Lung (tissue), 12 donors: ENCODE results near the gene TOPORS. TPM values are rescaled to one million over a fixed set of nuclear protein-coding genes. Genes with fewer than 3 reads are reported as not detected.

ENCODE experiments used
- ATAC-seq: fragments of 200-7000 bp; cut with Tn5 transposase; one replicate; pipeline ENCODE4 v1.9.1; 2020; ENCODE audit warnings: moderate number of reproducible peaks; ENCODE audit not compliant: insufficient read depth, low FRiP score
- DNase-seq, 3 donors: peaks; one replicate each; pipeline ENCODE4 v3.0.0-alpha.2; 2013 to 2017
- H3K27ac ChIP-seq, 2 donors: one replicate each; pipeline ENCODE4 v1.5.1; 2013; ENCODE audit warnings: mild to moderate bottlenecking in 2 of 2, moderate library complexity in 2 of 2, control low read depth in 1 of 2, inconsistent platforms in 1 of 2, low read depth in 1 of 2, low read length in 1 of 2
- H3K27me3 ChIP-seq, 3 donors: one replicate each; pipeline ENCODE4 v1.5.1; 2013; ENCODE audit warnings: low read length in 2 of 3; ENCODE audit not compliant: control insufficient read depth in 3 of 3, insufficient read depth in 3 of 3
- H3K36me3 ChIP-seq, 4 donors: one replicate each; pipeline ENCODE4 v1.5.1; 2013; ENCODE audit warnings: low read length in 4 of 4, mild to moderate bottlenecking in 1 of 4, moderate library complexity in 1 of 4; ENCODE audit not compliant: control insufficient read depth in 4 of 4, insufficient read depth in 4 of 4
- H3K4me1 ChIP-seq, 5 donors: one replicate each; pipeline ENCODE4 v1.5.1; 2013; ENCODE audit warnings: low read length in 5 of 5, mild to moderate bottlenecking in 2 of 5, moderate library complexity in 1 of 5; ENCODE audit not compliant: control insufficient read depth in 5 of 5, insufficient read depth in 5 of 5
- H3K4me3 ChIP-seq: one replicate; pipeline ENCODE4 v1.5.1; 2013; ENCODE audit warnings: mild to moderate bottlenecking, control low read depth, moderate library complexity
- H3K9ac ChIP-seq, 2 donors: one replicate each; pipeline ENCODE4 v1.5.1; 2013; ENCODE audit warnings: low read length in 2 of 2, control low read depth in 1 of 2; ENCODE audit not compliant: insufficient read depth in 1 of 2
- H3K9me3 ChIP-seq, 4 donors: one replicate each; pipeline ENCODE4 v1.5.1; 2013; ENCODE audit warnings: low read length in 3 of 4, mild to moderate bottlenecking in 1 of 4, moderate library complexity in 1 of 4; ENCODE audit not compliant: control insufficient read depth in 4 of 4, insufficient read depth in 3 of 4
- CTCF ChIP-seq: IDR thresholded peaks from 2 replicates; pipeline ENCODE4 v1.5.1; 2012; ENCODE audit warnings: mild to moderate bottlenecking; ENCODE audit errors: control extremely low read depth, extremely low read depth
- WGBS, 2 donors: extraction: QIAGEN DNeasy Blood & Tissue Kit; methylation state at CpG; one replicate each; pipeline ENCODE4 v1.1.7; 2013; 5-methylcytosine and 5-hydroxymethylcytosine counted together
- polyA plus RNA-seq, 2 donors: library from polyadenylated mRNA; stranded (reverse); fragments of 200-250 nt; gene quantifications; one replicate each; pipeline ENCODE4 v1.2.1, GENCODE V29; 2013
- total RNA-seq, 2 donors: library from RNA; depleted of rRNA in 1 of 2; stranded (reverse); fragments of >200 nt in 1 of 2; gene quantifications; one replicate each; pipeline ENCODE4 v1.2.1, GENCODE V29; 2014 to 2021
- donor health status: control.
- donor health status: control.
- donor health status: Bipolar disorder and iron deficiency.
- donor health status: healthy.
- donor health status: DM: yes; HTN: yes; CAD: no.

The TOPORS gene
- total and polyA plus RNA-seq, 4 donors, result 6.3 to 31.4 (median 9.2) TPM

DNA sequence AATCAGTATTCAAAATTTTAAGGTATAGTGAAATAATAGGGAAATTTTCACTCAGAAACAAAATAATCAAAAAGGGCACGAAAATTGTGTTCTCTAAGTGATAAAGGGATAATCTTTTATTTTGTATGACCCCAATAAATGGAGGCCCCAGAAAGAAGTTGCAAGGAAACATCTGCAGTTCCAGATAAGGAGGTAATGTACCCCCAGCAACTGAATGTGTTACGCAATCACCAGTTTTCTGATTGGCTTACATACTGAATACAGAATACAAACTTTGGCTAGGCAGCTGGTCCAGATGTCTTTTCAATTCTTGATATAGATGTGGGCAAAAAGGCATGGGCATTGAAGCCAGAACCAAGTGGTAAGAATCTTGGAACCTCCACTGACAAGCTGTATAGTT lies 1.7 kb upstream of the TOPORS start:
- DNase-seq (peak in 2 of 3 donors; percentile 63), ATAC-seq (no peak)
- Histone ChIP-seq H3K9ac (no peak overlapping the region), H3K27ac (no peak overlapping the region), H3K36me3 (no peaks in the 10 kb centered on the region), H3K4me3 (no peak overlapping the region), H3K27me3 (no peaks in the 10 kb centered on the region), H3K4me1 (peaks cover 0 to 27% (median 3%) of the 10 kb centered on the region in 5 donors), H3K9me3 (no peaks in the 10 kb centered on the region)
- 34 to 59% methylated on average over 2 of the region's 2 CpGs for WGBS, 2 donors
- no peak for TF ChIP-seq CTCF

DNA sequence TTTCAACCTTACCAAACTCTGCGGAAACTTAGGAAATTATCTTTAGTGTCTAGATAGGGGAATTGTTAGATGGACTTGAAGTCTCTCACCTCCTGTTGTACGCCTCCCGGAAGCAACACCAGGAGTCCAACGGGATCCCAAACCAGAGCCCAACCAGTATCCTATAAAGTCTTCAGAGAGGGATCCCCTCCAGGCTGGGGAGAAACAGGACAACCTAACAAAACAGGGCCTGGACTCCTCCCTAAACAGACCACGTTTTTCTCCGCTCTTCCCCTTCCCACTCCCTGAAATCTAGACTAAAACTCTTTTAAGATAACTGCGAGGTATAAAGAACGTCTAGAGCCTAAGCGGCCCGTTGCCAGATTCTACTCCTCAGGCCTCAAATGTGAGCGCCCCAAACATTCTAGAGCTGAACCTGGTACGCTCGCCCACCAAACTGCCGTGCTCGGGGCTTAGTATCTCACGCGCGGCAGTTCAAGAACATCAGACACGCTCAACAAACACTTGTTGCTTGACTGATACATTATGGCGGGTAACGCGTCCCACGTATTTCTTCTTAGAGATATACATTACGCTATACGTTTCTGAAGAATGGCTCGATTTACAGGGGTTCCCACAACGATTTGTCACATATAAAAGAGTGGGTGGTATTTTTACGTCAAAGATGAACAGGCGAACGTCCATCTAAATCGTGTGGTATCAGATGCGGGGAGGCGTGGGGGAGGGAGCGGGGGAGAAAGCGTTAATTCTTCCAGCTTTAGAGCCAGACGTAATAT lies 922 bp downstream of the TOPORS start:
- peak; percentile 55 to 75 (median 62) for DNase-seq
- Histone ChIP-seq H3K36me3 (peaks cover 0 to 3% (median under 1%) of the 10 kb centered on the region in 4 donors), H3K4me3 (peak overlapping the region; percentile 97), H3K27ac (peak overlapping the region; percentile 89 to 94), H3K27me3 (no peaks in the 10 kb centered on the region), H3K9me3 (no peaks in the 10 kb centered on the region), H3K4me1 (peaks cover 0 to 27% (median 3%) of the 10 kb centered on the region in 5 donors), H3K9ac (peak overlapping the region; percentile 96 to 99)
- TF ChIP-seq CTCF, result no peak
- ATAC-seq, result peak; percentile 9
- WGBS, 2 donors, result 0 to 1% methylated on average over 36 of the region's 36 CpGs

GRCh38 chr9:32550562-32551275 lies 1.7 kb downstream of the TOPORS start:
- H3K36me3 ChIP-seq, result peaks cover 0 to 3% (median under 1%) of the 10 kb centered on the region in 4 donors
- peak overlapping the region; percentile 97 for H3K4me3 ChIP-seq
- no peaks in the 10 kb centered on the region for H3K9me3 ChIP-seq
- DNase-seq, result peak; percentile 98
- peak; percentile 84 for ATAC-seq
- no peaks in the 10 kb centered on the region for H3K27me3 ChIP-seq
- TF ChIP-seq CTCF, result no peak
- 0 to 1% methylated on average over 66 to 75 of the region's 75 CpGs for WGBS, 2 donors
- peak overlapping the region; percentile 89 to 94 for H3K27ac ChIP-seq
- peaks cover 0 to 27% (median 3%) of the 10 kb centered on the region in 5 donors for H3K4me1 ChIP-seq
- peak overlapping the region; percentile 96 to 99 for H3K9ac ChIP-seq
